Measurements from ENCODE around the gene USP9X.
"Not testable (repeated sequence)": the region's sequence is repeated elsewhere in the genome, so short reads cannot be mapped to it uniquely, and the experiment has no call there.

USP9X gene, protein sequence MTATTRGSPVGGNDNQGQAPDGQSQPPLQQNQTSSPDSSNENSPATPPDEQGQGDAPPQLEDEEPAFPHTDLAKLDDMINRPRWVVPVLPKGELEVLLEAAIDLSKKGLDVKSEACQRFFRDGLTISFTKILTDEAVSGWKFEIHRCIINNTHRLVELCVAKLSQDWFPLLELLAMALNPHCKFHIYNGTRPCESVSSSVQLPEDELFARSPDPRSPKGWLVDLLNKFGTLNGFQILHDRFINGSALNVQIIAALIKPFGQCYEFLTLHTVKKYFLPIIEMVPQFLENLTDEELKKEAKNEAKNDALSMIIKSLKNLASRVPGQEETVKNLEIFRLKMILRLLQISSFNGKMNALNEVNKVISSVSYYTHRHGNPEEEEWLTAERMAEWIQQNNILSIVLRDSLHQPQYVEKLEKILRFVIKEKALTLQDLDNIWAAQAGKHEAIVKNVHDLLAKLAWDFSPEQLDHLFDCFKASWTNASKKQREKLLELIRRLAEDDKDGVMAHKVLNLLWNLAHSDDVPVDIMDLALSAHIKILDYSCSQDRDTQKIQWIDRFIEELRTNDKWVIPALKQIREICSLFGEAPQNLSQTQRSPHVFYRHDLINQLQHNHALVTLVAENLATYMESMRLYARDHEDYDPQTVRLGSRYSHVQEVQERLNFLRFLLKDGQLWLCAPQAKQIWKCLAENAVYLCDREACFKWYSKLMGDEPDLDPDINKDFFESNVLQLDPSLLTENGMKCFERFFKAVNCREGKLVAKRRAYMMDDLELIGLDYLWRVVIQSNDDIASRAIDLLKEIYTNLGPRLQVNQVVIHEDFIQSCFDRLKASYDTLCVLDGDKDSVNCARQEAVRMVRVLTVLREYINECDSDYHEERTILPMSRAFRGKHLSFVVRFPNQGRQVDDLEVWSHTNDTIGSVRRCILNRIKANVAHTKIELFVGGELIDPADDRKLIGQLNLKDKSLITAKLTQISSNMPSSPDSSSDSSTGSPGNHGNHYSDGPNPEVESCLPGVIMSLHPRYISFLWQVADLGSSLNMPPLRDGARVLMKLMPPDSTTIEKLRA (N-terminal part only)

DNA sequence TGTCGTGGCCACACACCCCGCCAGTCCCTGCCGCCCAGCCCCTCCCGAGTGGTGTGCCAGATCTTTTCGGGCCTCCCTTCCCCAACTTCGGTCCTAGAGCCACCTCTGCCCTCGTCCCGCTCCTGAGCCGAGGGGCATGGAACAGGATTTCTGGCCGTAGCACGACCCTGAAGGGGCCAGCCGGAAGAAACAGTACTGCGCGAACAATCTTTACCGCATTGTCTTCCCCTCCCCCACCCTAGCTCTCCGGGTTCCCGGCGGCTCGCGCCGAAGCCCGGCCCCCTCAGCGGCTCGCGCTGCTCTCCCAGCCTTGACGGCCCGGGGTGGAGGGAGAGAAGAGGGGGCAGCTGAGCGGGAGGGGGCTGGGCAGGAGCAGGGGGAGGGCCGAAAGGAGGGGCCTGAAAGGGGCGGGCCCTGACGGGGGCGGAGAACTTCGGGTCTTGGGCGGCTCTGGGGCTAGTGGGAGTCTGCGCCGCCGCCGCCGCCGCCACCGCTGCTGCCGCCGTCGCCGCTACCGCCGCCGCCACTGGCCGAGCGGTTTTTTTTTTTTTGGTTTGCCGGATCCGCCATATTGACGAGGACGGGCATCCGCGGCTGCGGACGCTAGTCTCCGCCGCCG lies at the start of gene USP9X:
Gene USP9X (plus strand): TSS at position 553 of the 619 bp plus-strand sequence. CDS start 38,184 bp downstream, outside the sequence.
- DNase-seq, result peak; percentile 93

DNA sequence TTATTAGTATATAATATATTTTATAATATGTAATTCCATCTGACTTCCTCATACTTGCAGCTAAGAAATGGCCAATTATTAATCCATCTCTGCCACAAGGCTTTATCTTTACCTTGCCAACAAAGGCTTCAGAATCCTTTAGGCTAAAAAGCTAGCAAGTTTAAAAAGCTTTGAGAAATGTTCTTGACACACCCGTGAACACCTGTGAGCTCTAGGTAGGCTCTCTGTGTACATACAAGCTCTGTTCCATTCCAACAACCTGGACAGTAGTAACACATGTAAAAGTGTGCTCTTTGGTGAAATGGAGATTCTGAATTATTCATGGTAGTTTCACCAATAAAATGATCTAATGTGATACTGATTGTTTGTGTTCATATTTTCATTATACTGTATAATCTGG lies 49.7 kb upstream of the USP9X start:
- no peak for DNase-seq

DNA sequence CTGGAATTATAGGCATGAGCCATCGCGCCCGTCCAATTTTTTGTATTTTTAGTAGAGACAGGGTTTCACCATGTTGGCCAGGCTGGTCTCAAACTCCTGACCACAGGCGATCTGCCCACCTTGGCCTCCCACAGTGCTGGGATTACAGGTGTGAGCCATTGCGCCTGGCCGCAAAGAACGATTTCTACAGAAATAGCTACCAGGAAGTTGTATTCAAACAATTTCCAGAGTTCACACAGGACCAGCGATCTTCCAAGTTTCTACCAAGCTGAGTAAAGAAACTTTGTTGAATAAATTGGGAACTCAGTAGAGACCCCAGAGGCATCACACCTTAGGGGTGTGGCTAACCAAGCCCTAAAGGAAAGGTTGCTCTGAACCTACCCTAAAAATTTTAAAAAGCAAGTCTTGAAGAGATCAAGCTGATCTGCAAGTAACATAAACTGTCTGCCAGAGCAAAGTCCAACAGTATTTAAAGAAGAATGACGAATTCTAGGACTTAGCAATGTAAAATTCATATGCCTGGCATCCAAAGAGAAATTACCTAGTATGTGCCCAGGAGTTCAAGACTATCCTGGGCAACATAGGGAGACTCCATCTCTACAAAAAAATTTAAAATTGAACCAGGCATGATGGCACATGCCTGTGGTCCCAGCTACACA lies 48.4 kb upstream of the USP9X start:
- no peak for DNase-seq

DNA sequence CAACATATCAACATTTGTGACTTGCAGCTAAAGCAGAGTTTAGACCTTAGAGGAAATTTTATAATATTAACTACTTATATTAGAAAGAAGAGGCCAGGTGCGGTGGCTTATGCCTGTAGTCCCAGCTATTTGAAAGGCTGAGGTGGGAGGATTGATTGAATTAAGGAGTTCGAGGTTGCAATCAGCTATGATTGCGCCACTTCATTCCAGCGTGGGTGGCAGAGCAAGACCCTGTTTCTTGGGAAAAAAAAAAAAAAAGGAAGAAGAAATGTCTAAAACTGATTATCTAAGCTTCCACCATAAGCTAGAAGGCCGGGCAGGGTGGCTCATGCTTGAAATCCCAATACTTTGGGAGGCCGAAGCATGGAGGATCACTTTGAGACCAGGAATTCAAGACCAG lies 42.0 kb upstream of the USP9X start:
- DNase-seq, result no peak

- DNase-seq, result no peak
Observed at GRCh38 chrX:41043674-41044345, 41.4 kb upstream of the USP9X start.

GRCh38 chrX:41045960-41046567 lies 39.2 kb upstream of the USP9X start:
- DNase-seq, result no peak

DNA sequence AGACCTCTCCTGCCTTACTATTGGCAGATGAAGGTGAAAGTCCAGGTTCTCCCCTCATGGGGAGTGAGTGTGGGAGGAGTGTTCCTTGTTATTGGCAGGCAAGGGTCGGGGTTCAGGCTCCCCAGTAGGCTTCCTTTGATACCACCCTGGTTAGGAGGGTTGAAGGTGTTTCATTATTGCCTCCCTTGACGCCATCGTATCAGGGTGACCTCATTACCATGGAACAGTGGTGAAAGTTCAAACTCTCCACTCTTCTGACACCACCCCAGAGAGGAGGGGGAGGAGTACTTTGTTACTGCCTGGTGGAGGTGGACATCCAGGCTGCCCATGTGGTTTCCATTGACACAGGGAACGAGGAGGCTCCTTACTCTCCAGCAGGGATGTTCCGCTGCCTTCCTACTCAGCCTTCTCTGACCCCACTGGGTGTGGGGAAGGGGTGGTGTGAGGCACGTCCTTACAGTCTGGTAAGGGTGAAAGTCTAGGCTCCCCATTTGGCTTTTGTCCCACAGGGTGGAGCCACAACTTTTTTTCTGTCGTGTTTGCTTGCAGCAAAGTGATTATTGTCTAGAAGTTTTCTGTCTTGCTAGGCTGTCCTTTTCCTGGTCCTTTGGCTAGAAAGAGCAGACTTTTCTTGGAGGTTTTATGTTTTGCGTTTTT lies 37.2 kb upstream of the USP9X start:
- no peak for DNase-seq

DNA sequence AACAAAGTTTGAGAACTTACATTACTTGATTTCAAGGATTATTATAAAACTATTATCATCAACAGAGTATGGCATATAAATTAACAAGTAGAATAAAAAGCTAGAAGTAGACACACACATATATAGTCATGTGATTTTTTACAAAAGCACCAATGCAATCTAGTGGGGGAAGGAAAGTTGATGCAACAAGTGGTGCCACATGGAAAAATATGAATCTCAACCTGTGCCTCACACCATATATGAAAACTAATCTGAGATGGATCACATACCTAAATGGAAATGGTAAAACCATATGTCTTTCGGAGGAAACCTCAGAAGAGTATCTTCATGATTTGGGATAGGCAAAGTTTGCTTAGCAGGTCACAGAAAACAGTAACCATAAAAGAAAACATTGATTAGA lies 34.9 kb upstream of the USP9X start:
- no peak for DNase-seq

GRCh38 chrX:41051288-41051687 lies 34.0 kb upstream of the USP9X start:
- no peak for DNase-seq

- no peak for DNase-seq
Observed at GRCh38 chrX:41055740-41056139, 29.5 kb upstream of the USP9X start.

DNA sequence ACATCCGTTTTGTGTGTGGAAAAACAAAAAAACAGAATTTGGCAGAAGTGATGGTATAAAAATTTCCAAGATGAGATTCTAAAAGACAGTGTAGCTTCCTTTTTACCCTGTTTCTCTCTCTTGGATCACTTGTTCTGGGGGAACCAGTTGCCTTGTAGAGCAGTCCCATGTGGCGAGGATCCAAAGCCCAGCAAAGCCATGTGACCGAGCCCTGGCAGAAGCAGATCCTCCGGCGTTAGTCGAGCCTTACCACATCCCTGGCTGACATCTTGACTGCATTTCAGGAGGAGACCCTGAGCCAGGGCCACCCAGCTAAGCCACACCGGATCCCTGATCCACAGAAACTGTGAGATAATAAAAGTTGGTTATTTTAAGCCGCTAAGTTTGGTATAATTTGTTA lies 22.0 kb upstream of the USP9X start:
- DNase-seq, result not testable (repeated sequence)

DNA sequence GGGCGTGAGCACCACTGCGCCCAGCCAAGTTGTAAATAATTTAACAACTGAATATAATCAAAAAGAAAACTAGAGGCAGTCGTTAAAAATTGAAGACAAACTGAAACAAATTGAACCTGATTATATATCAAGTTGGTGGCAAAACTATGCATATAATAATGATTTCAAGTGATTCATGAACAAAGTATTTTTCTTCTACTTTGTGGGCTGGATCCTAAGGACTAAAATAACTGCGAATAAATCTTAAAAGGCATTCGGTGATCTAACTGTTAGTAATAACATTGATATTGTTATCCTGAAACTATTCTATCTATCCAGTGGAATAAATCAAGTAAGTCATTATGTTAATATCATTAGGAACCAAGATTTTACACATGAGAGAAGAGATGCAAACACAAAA lies 21.2 kb upstream of the USP9X start:
- DNase-seq, result no peak

DNA sequence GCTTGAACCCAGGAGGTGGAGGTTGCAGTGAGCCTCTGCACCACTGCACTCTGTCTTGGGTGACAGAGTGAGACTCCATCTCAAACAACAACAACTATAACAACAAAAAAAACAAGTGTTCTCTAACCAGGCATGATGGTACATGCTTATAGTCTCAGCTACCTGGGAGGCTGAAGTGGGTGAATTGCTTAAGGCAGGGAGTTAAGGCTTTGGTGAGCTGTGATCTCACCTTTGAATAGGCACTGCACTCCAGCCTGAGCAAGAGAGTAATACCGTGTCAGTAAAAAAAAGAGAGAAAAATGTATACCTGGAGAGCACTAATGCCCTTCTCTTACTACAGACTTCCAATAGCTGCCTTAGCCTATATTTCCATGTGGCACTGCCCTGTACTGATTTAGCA lies 18.9 kb upstream of the USP9X start:
- no peak for DNase-seq

DNA sequence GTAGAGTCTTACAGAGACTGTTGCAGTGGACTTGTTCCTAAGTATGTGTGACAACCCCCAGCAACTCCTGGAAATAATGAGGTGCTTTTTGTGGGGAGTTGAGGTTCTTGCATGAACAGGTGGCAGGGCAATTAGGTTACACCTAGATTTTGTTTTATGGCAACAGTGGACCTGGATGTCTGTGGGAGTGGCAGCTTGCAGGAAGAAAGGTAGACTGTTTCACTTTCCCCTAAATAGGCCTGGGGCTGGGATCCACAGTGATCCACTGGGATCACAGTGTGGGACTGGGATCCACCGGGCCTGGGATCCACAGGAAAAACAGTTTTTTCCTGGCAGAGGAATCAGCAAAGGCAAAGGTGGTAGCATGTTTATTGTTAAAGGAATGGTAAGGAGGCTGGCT lies 18.3 kb upstream of the USP9X start:
- DNase-seq, result no peak

GRCh38 chrX:41067721-41068120 lies 17.5 kb upstream of the USP9X start:
- no peak for DNase-seq

DNA sequence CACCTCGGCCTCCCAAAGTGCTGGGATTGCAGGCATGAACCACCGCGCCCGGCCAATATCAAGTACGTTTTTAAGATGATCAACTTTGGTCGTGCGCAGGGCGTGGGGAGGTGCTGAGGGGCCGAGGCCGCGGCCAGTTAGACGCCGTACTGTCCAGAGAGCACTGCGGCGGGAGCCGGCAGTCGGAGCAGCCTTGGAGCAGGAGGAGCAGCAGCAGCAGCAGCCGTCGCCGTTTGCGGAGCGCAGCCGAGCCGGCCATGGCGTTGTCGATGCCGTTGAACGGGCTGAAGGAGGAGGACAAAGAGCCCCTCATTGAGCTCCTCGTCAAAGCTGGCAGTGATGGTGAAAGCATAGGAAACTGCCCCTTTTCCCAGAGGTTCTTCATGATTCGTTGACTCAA lies 8.5 kb upstream of the USP9X start:
- no peak for DNase-seq

- DNase-seq, result no peak
Observed at GRCh38 chrX:41081821-41082220, 3.4 kb upstream of the USP9X start.

DNA sequence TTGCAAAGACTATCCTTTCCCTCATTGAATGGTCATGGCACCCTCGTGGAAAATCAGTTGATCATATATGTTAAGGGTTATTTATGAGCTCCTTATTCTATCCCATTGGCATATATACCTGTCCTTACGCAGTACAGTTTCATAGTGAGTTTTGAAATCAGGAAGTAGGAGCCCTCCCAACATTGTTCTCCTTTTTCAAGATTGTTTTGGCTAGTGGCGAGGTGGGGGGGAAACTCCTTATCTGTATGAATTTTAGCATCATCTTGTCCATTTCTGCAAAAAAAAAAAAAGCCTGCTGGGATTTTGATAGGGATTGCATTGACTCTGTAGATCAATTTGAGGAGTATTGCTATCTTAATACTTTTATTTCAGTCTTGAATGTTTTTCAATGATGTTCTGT lies 2.5 kb upstream of the USP9X start:
- no peak for DNase-seq

GRCh38 chrX:41084044-41084892 lies 977 bp upstream of the USP9X start:
- DNase-seq, result peak; percentile 96

DNA sequence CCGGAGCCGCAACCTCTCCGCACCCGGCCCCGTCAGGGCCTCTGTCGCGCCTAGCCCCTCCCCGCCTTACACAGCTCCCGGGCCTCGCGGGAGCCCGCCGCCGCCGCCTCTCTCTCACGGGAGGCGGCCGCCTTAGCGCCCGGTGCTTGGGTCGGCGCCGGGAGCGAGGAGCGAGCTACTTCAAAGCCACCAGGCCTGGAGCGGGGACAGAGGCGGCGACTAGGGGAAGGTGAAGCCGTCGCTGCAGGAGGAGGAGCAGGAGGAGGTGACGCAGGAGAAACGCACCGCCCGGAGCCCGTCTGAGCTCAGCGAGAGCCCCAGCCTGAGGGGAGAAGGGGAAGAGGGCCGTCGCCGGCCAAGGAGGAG lies 250 bp downstream of the USP9X start:
- DNase-seq, result no peak
